NCI-H526 treated with DMSO at 0.1 percent for 48 hours (cell line): Measurements from ENCODE around the gene CPNE9.
"Not testable (repeated sequence)": the region's sequence is repeated elsewhere in the genome, so short reads cannot be mapped to it uniquely, and the experiment has no call there.

ENCODE experiments used
- DNase-seq: peaks from one replicate; lab custom pipeline; 2025; lab: John Stamatoyannopoulos, UW

Gene CPNE9

DNA sequence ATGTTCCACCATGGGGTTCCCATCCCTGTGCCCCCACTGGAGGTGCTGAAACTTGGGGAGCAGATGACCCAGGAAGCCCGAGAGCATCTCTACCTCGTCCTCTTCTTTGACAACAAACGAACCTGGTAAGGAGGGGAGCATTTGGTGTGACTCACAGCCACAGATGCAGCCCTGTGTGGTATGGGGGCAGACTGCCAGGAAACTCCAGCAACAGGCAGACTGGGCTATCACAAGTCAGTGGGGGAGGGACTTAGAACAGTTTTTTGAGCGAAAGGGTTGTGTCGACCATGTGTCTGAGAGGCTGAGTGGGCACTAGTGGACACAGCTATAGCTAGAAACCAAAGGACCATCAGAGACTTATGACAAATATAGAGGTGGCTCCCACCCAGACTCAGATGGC, 42.7 kb downstream of the CPNE9 start:
- no peak for DNase-seq

- no peak for DNase-seq
Observed at GRCh38 chr3:9747267-9747666, 43.6 kb downstream of the CPNE9 start.

DNA sequence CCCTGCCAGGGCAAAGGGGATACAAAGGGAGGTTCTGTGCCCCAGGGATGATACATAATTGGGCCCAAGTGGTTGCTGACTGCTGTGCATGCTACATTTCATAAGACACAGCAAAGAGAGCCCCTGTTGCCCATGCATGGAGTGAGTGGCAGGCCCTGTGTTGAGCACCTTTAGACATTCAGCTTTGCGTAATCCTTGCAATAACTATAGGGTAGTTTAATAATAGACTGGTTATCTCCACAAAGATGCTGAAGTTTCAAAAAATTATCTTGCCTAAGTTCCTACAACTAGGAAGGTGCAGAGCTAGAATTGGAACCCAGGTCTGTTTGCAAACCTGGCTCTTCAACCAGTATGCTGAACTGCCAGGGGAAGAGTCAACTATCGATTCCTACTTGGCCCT, 44.4 kb downstream of the CPNE9 start:
- DNase-seq, result no peak

GRCh38 chr3:9749296-9749644, 45.6 kb downstream of the CPNE9 start:
- no peak for DNase-seq

GRCh38 chr3:9749645-9750555, 46.3 kb downstream of the CPNE9 start, which contains the start of gene OGG1:
Gene OGG1 (plus strand): TSS chr3:9749952. CDS start chr3:9750287, 335 bp downstream.
- peak; percentile 94 for DNase-seq

DNA sequence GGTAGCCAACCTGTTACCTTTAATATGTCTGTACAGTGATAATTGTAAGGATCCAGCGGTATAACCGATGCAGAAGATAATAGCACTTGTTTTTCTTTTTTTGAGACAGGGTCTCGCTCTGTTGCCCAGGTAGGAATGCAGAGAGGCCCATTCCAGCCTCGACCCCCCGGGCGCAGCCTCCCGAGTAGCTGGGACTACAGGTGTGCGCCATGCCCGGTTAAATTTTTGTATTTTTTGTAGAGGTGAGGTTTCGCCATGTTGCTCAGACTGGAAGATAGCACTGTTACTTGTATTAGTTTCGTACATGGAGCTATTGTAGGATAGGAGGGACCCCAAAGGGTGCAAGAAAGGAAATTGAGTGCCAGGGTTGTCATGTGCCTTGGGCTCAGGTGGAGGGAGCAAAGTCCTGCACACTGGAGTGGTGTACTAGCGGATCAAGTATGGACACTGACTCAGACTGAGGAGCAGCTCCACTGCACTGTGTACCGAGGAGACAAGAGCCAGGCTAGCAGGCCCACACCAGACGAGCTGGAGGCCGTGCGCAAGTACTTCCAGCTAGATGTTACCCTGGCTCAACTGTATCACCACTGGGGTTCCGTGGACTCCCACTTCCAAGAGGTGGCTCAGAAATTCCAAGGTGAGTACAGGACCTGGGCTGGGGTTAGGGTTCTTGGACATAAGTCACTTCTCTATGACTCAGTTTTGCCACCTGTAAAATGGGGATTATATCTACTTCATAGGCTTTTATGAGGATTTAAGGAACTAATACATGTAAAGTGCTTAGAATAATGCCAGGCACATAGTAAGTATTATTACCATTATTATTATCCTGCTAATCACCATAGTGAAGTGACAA, 47.2 kb downstream of the CPNE9 start:
- DNase-seq, result no peak

DNA sequence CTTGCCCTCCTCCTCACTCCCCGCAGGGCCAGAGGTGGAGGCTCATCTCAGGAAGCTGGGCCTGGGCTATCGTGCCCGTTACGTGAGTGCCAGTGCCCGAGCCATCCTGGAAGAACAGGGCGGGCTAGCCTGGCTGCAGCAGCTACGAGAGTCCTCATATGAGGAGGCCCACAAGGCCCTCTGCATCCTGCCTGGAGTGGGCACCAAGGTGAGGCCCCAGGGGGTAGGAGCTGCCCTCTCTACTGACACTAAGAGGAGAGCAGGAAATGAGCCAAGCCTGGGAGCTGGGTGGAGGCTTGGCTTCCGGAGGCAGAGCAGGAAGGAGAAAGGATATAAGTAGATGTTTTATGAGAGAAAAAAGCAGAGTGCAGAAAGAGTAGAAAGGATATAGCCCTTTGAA, 51.0 kb downstream of the CPNE9 start:
- no peak for DNase-seq

GRCh38 chr3:9757427-9757826, 53.8 kb downstream of the CPNE9 start:
- no peak for DNase-seq

- no peak for DNase-seq
Observed at GRCh38 chr3:9760779-9761505, 57.3 kb downstream of the CPNE9 start.

- no peak for DNase-seq
Observed at GRCh38 chr3:9761919-9762318, 58.3 kb downstream of the CPNE9 start.

- DNase-seq, result no peak
Observed at GRCh38 chr3:9762871-9763270, 59.2 kb downstream of the CPNE9 start.

- DNase-seq, result no peak
Observed at GRCh38 chr3:9765865-9766264, 62.2 kb downstream of the CPNE9 start.

- no peak for DNase-seq
Observed at GRCh38 chr3:9767418-9767817, 63.8 kb downstream of the CPNE9 start.

DNA sequence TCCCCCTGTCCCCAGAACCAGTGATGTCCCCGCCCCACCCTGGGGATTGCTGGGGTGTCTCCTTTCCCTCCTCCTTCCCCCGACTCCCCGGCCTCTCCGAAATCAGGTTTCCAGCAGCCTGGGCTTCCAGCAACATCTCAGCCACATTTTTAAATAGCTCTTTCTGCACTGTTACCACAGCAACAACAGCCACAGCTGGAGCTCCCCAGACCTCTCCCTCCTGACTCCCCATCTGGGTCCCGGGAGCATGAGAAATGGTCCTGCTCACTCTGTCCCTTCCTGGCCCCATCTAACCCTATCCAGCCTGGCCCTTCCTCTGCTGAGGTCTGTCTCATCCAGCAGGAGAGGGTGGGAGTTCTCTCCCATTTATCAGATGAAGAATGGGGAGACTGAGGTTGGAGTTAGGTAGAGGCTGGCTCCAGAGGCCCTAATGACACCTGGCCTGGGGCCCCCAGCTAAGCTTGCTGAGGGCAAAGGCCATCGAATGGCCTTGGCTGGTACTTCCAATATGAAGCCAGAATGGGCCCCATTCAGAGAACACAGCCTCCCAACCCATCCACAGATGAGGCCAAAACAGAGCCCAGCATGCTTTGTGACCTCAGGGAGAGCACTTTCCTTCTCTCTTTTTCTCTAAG, 64.6 kb downstream of the CPNE9 start:
- DNase-seq, result no peak

- no peak for DNase-seq
Observed at GRCh38 chr3:9769012-9769411, 65.4 kb downstream of the CPNE9 start.

DNA sequence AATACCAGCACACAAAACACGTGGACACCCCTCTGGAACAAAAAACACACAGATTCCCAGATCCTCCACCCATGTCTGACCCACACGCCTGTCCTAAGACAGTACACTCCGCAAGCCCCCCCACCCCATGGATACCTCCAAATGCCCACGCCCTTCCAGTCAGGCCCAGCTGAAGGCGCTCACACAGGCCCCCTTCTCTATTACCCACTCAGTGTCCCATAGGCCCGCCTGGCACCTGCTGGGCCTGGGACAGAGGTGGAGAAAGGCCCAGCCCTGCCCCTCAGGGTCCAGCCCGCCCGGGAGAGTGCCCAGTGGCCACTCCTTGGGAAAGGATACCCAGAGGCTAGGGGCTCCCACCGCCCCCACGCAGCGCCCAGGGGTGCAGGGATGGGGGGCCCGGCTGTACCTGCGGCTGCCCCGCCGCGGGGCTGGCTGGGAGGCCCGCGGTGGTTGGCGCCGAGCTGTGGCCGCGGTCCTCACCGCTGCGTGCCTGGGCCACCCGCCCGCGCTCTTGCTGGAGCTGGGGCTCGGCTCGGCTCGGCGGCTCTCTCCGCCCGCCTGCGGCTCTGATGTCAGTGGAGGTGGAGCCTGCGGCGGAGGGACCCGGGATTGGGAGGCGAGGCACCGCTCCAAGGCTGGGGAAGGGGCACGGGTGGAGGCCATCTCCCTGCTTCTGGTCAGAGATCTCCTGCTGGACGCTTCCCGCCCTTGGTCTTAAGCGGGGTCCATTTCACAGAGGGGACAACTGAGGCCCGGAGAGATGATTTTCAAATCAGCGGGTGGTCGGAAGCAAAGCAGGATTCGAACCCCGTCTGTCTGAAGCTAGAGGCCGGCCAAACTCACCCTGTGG, 66.0 kb downstream of the CPNE9 start, which contains the start of gene CAMK1:
Gene CAMK1 (minus strand): TSS at position 522 of the 850 bp plus-strand sequence. CDS start 2,198 bp downstream, outside the sequence.
- DNase-seq, result peak; percentile 16

GRCh38 chr3:9770276-9770812, 66.7 kb downstream of the CPNE9 start:
- no peak for DNase-seq

DNA sequence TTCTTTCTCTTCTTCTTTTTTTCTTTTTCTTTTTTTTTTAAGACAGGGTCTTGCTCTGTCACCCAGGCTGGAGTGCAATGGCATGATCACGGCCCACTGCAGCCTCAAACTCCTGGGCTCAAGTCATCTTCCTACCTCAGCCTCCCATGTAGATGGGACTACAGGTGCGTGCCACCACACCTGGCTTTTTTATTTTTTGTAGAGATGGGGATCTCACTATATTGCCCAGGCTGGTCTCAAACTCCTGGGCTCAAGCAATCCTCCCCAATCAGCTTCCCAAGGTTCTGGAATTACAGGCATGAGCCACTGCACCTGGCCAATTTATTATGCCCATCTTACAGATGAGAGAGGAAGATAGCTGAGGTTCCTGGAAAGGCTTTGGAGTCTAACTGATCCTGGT, 67.4 kb downstream of the CPNE9 start:
- not testable (repeated sequence) for DNase-seq

DNA sequence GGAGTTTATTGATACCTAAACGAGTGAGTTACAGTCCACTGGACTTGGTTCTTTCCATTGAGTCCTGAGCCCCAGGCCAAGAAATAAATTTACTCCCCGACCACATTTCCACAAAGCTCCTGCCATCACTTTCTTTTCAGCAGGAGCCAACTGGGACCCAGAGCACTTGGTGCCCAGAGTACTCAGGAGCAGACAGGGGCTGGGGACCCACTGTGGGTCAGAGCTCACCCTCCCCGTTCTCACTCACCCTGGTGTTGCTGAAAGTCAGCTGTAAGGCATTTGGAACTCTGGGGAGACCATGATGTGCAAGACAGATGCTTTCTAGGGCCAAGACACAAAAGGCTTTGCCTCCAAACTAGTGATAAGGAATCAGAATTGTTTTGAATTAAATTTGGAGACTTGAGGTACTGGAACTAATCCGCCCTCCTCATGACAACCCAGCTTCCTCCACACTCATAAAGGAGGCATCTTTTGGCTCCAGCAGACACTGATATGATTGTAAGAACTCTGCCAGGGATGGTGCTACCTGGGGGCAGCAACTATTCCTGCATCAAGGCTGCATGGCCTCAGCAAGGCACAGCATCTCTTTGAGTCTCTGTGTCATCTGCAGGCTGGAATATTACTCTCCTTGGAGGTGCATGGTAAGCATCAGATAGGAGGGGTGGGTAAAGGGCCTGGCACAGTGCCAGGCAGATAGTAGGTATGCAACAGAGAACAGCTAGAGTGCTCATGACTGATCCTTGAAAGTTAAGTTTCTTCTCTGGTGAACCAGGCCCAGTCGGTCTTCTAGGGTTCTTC, 73.5 kb downstream of the CPNE9 start:
- no peak for DNase-seq

- DNase-seq, result no peak
Observed at GRCh38 chr3:9777694-9778021, 74.0 kb downstream of the CPNE9 start.
